Endothelial cell of umbilical vein (primary cell): ENCODE measurements around the gene SLC27A2.

Experiments
- CTCF ChIP-seq, 2 donors: IDR thresholded peaks; 1 replicate in 1 of 2; 2 replicates in 1 of 2; pipeline ENCODE4 v1.5.1; 2011; ENCODE audit warnings: low read length in 2 of 2, mild to moderate bottlenecking in 2 of 2, moderate library complexity in 2 of 2, control low read depth in 1 of 2, inconsistent platforms in 1 of 2, low read depth in 1 of 2; ENCODE audit not compliant: insufficient read depth in 1 of 2; ENCODE audit errors: extremely low read depth in 1 of 2
- EZH2 ChIP-seq: IDR thresholded peaks from 2 replicates; pipeline ENCODE4 v1.6.1; 2012; ENCODE audit warnings: borderline replicate concordance, low read depth, mild to moderate bottlenecking, moderate library complexity, low read length, inconsistent platforms; ENCODE audit not compliant: severe bottlenecking
- MAX ChIP-seq: IDR thresholded peaks from 2 replicates; pipeline ENCODE4 v1.6.1; 2011; ENCODE audit not compliant: insufficient read depth, insufficient read length
- MYC ChIP-seq: IDR thresholded peaks from one replicate; pipeline ENCODE4 v1.6.1; 2011; ENCODE audit warnings: mild to moderate bottlenecking, low read depth, low read length
- POLR2A ChIP-seq: IDR thresholded peaks from 2 replicates; pipeline ENCODE4 v1.6.1; 2012; ENCODE audit warnings: low read depth, mild to moderate bottlenecking, control low read depth, low read length
- POLR2AphosphoS5 ChIP-seq: IDR thresholded peaks from 2 replicates; pipeline ENCODE4 v1.6.1; 2012; ENCODE audit warnings: low read depth, mild to moderate bottlenecking, control low read depth, low read length, moderate library complexity; ENCODE audit not compliant: insufficient read depth

- TF ChIP-seq POLR2A (no peak), CTCF (IDR thresholded peaks at IDR 0.05; ENCODE audit: extremely low read depth in 1 of 2, insufficient read depth in 1 of 2, low read depth in 1 of 2, low read length in 2 of 2) (no peak), EZH2 (no peak), MYC (no peak), MAX (no peak), POLR2AphosphoS5 (no peak)
Measured at GRCh38 chr15:50244959-50245624, 63.1 kb downstream of the SLC27A2 start.
